ENCODE data around the gene CENPP.

The CENPP gene

GRCh38 chr9:92663951-92664350 lies 338.2 kb downstream of the CENPP start:
- TF ChIP-seq CTCF (IDR thresholded peaks at IDR 0.05; ENCODE audit: control extremely low read depth, extremely low read depth, low read depth, missing control alignments) = no peak
- no peak for DNase-seq (ENCODE audit: extremely low spot score)
- ChIA-PET CTCF (interaction anchor here (0.8 to 1.2 kb wide), 4 partner anchors 19 to 127 kb away, joined by 3 to 7 read pairs (median 4); no protein-coding TSS in a partner anchor), POLR2A (no interaction called here)

GRCh38 chr9:92664394-92665152 lies 338.8 kb downstream of the CENPP start:
- CTCF ChIA-PET = interaction anchor here (1.1 to 2.2 kb wide), 3 partner anchors 10 to 126 kb away, joined by 3 to 7 read pairs (median 7); no protein-coding TSS in a partner anchor
- POLR2A ChIA-PET = no interaction called here
- peak; percentile 59 for DNase-seq (ENCODE audit: extremely low spot score)
- no peak for TF ChIP-seq CTCF (IDR thresholded peaks at IDR 0.05; ENCODE audit: control extremely low read depth, extremely low read depth, low read depth, missing control alignments)

DNA sequence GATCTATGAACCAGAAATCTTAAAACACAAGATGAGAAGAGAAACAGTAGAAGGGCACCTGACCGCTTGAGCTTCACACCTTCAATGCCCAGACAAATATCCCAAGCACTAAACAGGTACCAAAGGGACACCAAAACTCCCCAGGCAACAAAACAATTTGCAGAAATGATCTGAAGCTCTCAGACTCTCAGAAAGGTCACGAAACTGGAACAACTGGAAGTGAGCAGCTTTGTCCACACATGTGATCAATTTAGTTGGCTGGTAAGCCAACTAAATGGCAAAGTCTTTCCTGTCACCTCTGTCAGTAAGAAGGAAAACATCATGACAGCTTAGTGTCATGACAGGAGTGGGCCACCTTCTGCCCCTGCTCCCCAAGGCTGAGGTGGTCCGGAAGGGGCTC lies 340.1 kb downstream of the CENPP start:
- ChIA-PET CTCF (interaction anchor here (1.2 to 2.2 kb wide), 3 partner anchors 11 to 526 kb away, joined by 3 to 8 read pairs (median 7); no protein-coding TSS in a partner anchor), POLR2A (no interaction called here)
- TF ChIP-seq CTCF (IDR thresholded peaks at IDR 0.05; ENCODE audit: control extremely low read depth, extremely low read depth, low read depth, missing control alignments) = no peak
- no peak for DNase-seq (ENCODE audit: extremely low spot score)

GRCh38 chr9:92666236-92666635 lies 340.5 kb downstream of the CENPP start:
- no peak for TF ChIP-seq CTCF (IDR thresholded peaks at IDR 0.05; ENCODE audit: control extremely low read depth, extremely low read depth, low read depth, missing control alignments)
- POLR2A ChIA-PET = no interaction called here
- DNase-seq (ENCODE audit: extremely low spot score) = no peak
- CTCF ChIA-PET = interaction anchor here (1.2 to 2.2 kb wide), 3 partner anchors 12 to 527 kb away, joined by 3 to 8 read pairs (median 7); no protein-coding TSS in a partner anchor

DNA sequence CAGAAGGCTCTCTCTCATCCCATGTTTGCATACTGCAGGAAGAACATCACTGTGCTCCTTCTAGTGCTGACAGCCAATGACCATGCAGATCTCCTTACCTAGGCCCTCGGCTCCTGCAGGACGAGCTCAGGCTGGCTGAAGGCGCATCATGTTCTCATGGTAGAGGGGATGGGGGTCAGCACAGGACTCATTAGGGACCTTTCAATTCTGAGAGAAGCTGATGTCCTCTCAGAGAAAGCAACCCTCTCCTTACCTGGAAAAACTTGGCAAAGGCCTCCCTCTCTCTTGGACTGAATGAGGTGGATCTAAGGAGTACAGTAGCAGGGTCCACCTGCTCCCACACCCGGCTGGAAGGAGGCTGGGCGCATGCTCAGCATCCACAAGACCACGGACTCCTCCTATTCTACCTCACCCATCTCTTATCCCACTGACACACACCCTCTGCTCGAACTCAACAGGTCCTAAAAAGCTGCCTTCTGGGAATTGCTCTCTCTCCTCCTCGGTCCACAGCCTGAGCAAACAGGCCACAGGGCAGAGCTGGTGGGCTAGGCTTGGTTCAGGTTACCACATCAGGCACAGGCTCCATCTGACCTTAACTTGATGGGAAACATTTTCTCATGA lies 341.3 kb downstream of the CENPP start:
- no peak for TF ChIP-seq CTCF (IDR thresholded peaks at IDR 0.05; ENCODE audit: control extremely low read depth, extremely low read depth, low read depth, missing control alignments)
- ChIA-PET POLR2A (no interaction called here), CTCF (interaction anchor here (1.2 to 1.9 kb wide), 2 partner anchors 49 to 527 kb away, joined by 3 to 8 read pairs; no protein-coding TSS in a partner anchor)
- DNase-seq (ENCODE audit: extremely low spot score) = no peak

DNA sequence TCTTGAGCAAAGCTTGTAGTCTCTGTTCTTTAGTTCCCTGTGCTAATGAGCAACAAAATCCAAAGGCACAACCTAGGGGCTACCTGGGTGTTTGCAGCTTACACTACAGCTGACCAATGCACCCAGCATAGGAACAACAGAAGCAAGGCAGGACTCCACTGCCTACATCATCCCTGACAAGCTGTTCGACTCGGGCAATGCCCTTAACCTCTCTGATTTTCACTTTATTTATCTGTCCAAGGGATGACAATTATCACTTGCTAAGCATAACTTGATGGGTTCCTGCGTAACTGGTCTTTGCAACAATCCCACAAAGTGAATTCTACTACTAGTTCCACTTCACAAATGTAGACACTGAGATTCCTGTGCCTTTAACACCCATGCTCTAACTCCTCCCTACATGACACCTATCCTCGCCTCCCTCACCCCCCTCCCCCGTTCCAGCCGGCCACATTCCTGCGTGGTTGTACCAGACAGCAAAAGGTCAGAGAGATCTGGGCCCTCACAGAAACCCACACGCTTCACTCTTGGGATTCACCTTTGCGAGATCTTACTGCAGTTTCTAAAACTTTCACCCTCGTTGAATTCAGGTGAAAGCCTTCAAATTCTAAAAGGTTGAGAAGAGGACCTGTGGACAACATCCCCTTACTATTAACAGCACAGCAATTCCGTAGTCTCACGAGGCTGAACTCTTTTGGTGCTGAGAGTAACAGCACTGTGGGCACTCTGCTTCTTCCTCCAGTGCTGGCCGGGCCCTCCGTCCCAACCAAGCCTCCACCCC lies 343.2 kb downstream of the CENPP start:
- no peak for TF ChIP-seq CTCF (IDR thresholded peaks at IDR 0.05; ENCODE audit: control extremely low read depth, extremely low read depth, low read depth, missing control alignments)
- ChIA-PET CTCF (interaction anchor here (1.3 to 1.4 kb wide), 2 partner anchors 9 to 122 kb away, joined by 3 read pairs; no protein-coding TSS in a partner anchor), POLR2A (no interaction called here)
- DNase-seq (ENCODE audit: extremely low spot score) = no peak
